Osteocyte (in vitro differentiated cells): ENCODE measurements around the gene ASAP2. TPM values are rescaled to one million over a fixed set of nuclear protein-coding genes. Genes with fewer than 3 reads are reported as not detected.

ENCODE experiments used
- DNase-seq: peaks from one replicate; pipeline ENCODE4 v3.0.0; 2021; ENCODE audit warnings: mixed read lengths; ENCODE audit not compliant: unreplicated experiment; ENCODE audit errors: extremely low spot score
- H3K27ac Mint-ChIP-seq: one replicate; pipeline ENCODE4 v1.8.0; 2021; ENCODE audit warnings: mild to moderate bottlenecking, mixed read lengths; ENCODE audit not compliant: unreplicated experiment
- H3K27me3 Mint-ChIP-seq: one replicate; pipeline ENCODE4 v1.8.0; 2021; ENCODE audit warnings: mixed read lengths; ENCODE audit not compliant: unreplicated experiment
- H3K36me3 Mint-ChIP-seq: one replicate; pipeline ENCODE4 v1.8.0; 2021; ENCODE audit warnings: mixed read lengths; ENCODE audit not compliant: unreplicated experiment
- H3K4me1 Mint-ChIP-seq: one replicate; pipeline ENCODE4 v1.8.0; 2021; ENCODE audit warnings: mixed read lengths; ENCODE audit not compliant: unreplicated experiment
- H3K4me3 Mint-ChIP-seq: one replicate; pipeline ENCODE4 v1.8.0; 2021; ENCODE audit warnings: mild to moderate bottlenecking, moderate library complexity, mixed read lengths; ENCODE audit not compliant: unreplicated experiment
- H3K9me3 Mint-ChIP-seq: one replicate; pipeline ENCODE4 v1.8.0; 2021; ENCODE audit warnings: mixed read lengths; ENCODE audit not compliant: unreplicated experiment
- CTCF ChIP-seq: fragments of 200-600 bp; sonication (generic); IDR thresholded peaks from 2 replicates; pipeline ENCODE4 v1.5.0; 2021; ENCODE audit warnings: antibody characterized with exemption, mild to moderate bottlenecking, moderate library complexity
- total RNA-seq: library from RNA; stranded (reverse); gene quantifications from 2 replicates; pipeline ENCODE4 v1.2.1, GENCODE V29; 2021

Gene ASAP2
- total RNA-seq, 1 donor from 2014 or later: 91.0 TPM

GRCh38 chr2:9200633-9201015, 6.0 kb upstream of the ASAP2 start:
- no peaks in the 10 kb centered on the region for H3K27me3 Mint-ChIP-seq

GRCh38 chr2:9201185-9201891, 5.3 kb upstream of the ASAP2 start:
- Mint-ChIP-seq H3K27ac (peak overlapping the region; percentile 79), H3K27me3 (no peaks in the 10 kb centered on the region), H3K4me1 (peaks cover 35% of the 10 kb centered on the region), H3K36me3 (no peaks in the 10 kb centered on the region), H3K9me3 (no peaks in the 10 kb centered on the region), H3K4me3 (no peak overlapping the region)
- peak; percentile 23 for DNase-seq
- TF ChIP-seq CTCF: no peak

More at GRCh38 chr2:9200633-9201015, 6.0 kb upstream of the ASAP2 start:
- Mint-ChIP-seq H3K4me3 (no peak overlapping the region), H3K9me3 (no peaks in the 10 kb centered on the region), H3K4me1 (peaks cover 30% of the 10 kb centered on the region), H3K36me3 (no peaks in the 10 kb centered on the region), H3K27ac (peak overlapping the region; percentile 79)
- peak; percentile 57 for DNase-seq
- TF ChIP-seq CTCF: no peak

GRCh38 chr2:9203006-9203405, 3.6 kb upstream of the ASAP2 start:
- Mint-ChIP-seq H3K4me1 (peaks cover 35% of the 10 kb centered on the region), H3K9me3 (no peaks in the 10 kb centered on the region), H3K4me3 (no peak overlapping the region), H3K27ac (no peak overlapping the region), H3K36me3 (no peaks in the 10 kb centered on the region), H3K27me3 (no peaks in the 10 kb centered on the region)
- no peak for DNase-seq
- TF ChIP-seq CTCF: no peak

GRCh38 chr2:9203876-9204275, 2.7 kb upstream of the ASAP2 start:
- H3K4me3 Mint-ChIP-seq: no peak overlapping the region
- no peak for DNase-seq
- H3K4me1 Mint-ChIP-seq: peaks cover 43% of the 10 kb centered on the region
- TF ChIP-seq CTCF: no peak
- no peaks in the 10 kb centered on the region for H3K27me3 Mint-ChIP-seq
- no peaks in the 10 kb centered on the region for H3K36me3 Mint-ChIP-seq
- no peak overlapping the region for H3K27ac Mint-ChIP-seq
- H3K9me3 Mint-ChIP-seq: no peaks in the 10 kb centered on the region

GRCh38 chr2:9204939-9205338, 1.7 kb upstream of the ASAP2 start:
- H3K4me1 Mint-ChIP-seq: peaks cover 45% of the 10 kb centered on the region
- no peak for DNase-seq
- no peak for TF ChIP-seq CTCF
- peaks cover under 1% of the 10 kb centered on the region for H3K36me3 Mint-ChIP-seq
- no peaks in the 10 kb centered on the region for H3K9me3 Mint-ChIP-seq
- no peaks in the 10 kb centered on the region for H3K27me3 Mint-ChIP-seq
- peak overlapping the region; percentile 90 for H3K27ac Mint-ChIP-seq
- H3K4me3 Mint-ChIP-seq: no peak overlapping the region
